ENCODE measurements around the gene CLDND1.

Gene CLDND1

DNA sequence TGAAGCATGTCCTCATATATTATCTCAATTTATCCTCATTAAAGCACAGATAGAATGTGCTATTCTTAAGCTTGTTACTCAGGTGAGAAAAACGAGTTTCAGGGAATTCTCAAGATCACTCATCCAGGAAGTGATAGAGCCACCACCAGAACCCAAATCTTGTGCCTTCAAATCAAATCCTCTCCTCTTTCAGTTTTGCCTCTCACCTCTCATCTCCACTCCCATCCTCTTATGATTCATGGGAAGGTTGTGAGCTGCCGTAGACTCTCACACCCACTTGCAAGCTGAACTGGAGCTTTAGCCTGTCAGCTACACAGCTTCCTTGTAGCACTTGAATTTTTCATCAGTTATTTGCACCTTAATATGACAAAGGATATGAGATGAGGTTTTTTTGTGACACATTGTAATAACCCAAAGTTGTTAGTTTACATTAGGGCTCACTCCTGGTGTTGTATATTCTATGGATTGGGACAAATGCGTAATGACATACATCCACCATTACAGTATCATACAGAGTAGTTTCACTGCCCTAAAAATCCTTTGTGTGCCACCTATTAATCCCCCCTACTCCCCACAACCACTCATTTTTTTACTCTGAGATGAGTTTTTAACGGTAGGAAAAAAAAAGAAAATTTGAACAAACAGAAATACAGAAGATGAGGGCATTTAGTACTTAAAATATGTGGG is 34.8 kb upstream of the CLDND1 start:
- Histone ChIP-seq H3K9me2 (replicated peaks; ENCODE audit: insufficient read depth, low read length) (no peaks in the 10 kb centered on the region), H3K79me2 (ENCODE audit: insufficient read depth, low read length) (no peaks in the 10 kb centered on the region), H3K27ac (ENCODE audit: low read depth, low read length) (peak overlapping the region; percentile 85), H3K9me3 (ENCODE audit: insufficient read depth, low read length) (no peaks in the 10 kb centered on the region), H4K20me1 (ENCODE audit: low read depth, low read length) (no peaks in the 10 kb centered on the region), H3K9ac (ENCODE audit: low read length) (peak overlapping the region; percentile 34), H2AFZ (ENCODE audit: low read depth, low read length, severe bottlenecking) (no peak overlapping the region), H3K27me3 (ENCODE audit: low read length) (no peaks in the 10 kb centered on the region), H3K4me3 (ENCODE audit: insufficient read depth, low read length, poor library complexity, severe bottlenecking) (no peak overlapping the region), H3K4me2 (ENCODE audit: low read depth, low read length, poor library complexity, severe bottlenecking) (peak overlapping the region; percentile 74), H3F3A (ENCODE audit: insufficient read depth) (peaks cover 32% of the 10 kb centered on the region), H3K36me3 (ENCODE audit: low read length) (no peaks in the 10 kb centered on the region)
- TF ChIP-seq EZH2phosphoT487 (conservative IDR thresholded peaks at IDR 0.05; ENCODE audit: low read length): no peak
- TF ChIP-seq, protein P1, sequence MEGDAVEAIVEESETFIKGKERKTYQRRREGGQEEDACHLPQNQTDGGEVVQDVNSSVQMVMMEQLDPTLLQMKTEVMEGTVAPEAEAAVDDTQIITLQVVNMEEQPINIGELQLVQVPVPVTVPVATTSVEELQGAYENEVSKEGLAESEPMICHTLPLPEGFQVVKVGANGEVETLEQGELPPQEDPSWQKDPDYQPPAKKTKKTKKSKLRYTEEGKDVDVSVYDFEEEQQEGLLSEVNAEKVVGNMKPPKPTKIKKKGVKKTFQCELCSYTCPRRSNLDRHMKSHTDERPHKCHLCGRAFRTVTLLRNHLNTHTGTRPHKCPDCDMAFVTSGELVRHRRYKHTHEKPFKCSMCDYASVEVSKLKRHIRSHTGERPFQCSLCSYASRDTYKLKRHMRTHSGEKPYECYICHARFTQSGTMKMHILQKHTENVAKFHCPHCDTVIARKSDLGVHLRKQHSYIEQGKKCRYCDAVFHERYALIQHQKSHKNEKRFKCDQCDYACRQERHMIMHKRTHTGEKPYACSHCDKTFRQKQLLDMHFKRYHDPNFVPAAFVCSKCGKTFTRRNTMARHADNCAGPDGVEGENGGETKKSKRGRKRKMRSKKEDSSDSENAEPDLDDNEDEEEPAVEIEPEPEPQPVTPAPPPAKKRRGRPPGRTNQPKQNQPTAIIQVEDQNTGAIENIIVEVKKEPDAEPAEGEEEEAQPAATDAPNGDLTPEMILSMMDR (IDR thresholded peaks at IDR 0.05; ENCODE audit: insufficient read depth, low read length, poor library complexity, severe bottlenecking): no peak

DNA sequence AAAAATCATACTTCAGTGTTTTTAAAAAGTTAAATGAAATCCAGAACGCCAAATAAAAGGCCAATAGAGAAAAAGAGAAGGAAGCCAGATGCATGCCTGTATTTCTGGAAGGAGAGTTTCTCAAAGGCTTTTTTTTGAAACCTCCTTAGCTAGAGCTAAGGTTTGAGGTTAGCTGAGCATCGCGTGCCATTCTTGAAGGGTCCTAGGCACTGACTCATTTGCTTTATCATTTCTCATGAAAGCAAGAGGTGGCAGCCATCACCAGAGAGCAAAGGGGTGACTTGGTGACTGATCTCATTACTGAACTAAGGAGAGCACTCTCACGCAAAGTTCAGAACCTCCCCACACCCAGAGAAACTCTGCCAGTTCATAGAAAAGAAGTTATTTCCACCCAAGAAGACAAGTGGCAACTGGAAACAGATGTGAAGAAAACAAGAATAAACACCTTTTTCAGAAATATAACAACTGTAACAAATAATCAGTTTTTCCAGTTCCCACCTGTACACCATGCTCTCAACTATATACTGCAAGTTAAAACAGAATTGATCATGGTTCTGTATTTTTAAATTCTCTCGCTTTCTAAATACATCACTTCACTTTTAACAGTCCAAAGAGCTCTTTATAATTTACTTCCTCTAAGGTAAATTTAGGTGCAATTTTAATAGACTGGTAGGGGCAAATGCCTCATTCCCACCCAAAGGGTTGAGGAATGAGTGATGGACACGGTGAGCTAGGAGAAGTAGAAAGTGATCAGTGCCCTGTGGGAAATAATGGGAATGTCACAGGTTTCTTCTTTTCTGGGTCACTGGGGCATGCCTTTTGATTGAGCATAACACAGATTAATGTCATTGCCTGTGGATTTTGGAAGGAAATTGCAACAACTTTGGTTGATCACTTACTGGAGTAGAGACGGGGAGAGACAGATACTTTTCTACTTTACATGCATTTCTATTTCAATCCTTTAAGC is 33.7 kb upstream of the CLDND1 start:
- peak overlapping the region; percentile 85 for H3K27ac ChIP-seq (ENCODE audit: low read depth, low read length)
- no peaks in the 10 kb centered on the region for H3K9me2 ChIP-seq (replicated peaks; ENCODE audit: insufficient read depth, low read length)
- TF ChIP-seq, protein P1 (IDR thresholded peaks at IDR 0.05; ENCODE audit: insufficient read depth, low read length, poor library complexity, severe bottlenecking): no peak
- TF ChIP-seq EZH2phosphoT487 (conservative IDR thresholded peaks at IDR 0.05; ENCODE audit: low read length): no peak
- no peaks in the 10 kb centered on the region for H3K79me2 ChIP-seq (ENCODE audit: insufficient read depth, low read length)
- H4K20me1 ChIP-seq (ENCODE audit: low read depth, low read length): no peaks in the 10 kb centered on the region
- H3K4me3 ChIP-seq (ENCODE audit: insufficient read depth, low read length, poor library complexity, severe bottlenecking): peak overlapping the region; percentile 35
- H3K36me3 ChIP-seq (ENCODE audit: low read length): no peaks in the 10 kb centered on the region
- H2AFZ ChIP-seq (ENCODE audit: low read depth, low read length, severe bottlenecking): no peak overlapping the region
- H3K4me2 ChIP-seq (ENCODE audit: low read depth, low read length, poor library complexity, severe bottlenecking): peak overlapping the region; percentile 74
- no peaks in the 10 kb centered on the region for H3K27me3 ChIP-seq (ENCODE audit: low read length)
- no peaks in the 10 kb centered on the region for H3K9me3 ChIP-seq (ENCODE audit: insufficient read depth, low read length)
- peak overlapping the region; percentile 34 for H3K9ac ChIP-seq (ENCODE audit: low read length)
- peaks cover 28% of the 10 kb centered on the region for H3F3A ChIP-seq (ENCODE audit: insufficient read depth)

DNA sequence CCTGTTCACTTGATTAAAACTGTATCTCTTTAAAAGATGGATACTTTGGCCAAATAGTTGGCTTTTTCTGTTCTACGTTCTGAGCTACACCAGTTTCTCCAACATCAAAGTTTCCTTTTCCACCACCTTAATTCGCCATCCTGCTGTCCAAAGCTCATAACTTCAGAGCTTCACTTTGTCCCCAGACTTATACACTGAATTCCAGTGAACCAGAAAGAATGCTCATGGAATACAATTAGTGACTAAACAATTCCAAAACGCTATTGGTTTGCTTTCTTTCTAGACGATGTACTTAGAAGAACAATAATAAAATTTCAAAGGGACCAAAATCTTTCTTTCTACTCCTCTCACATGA is 32.3 kb upstream of the CLDND1 start:
- peak overlapping the region; percentile 34 for H3K9ac ChIP-seq (ENCODE audit: low read length)
- no peaks in the 10 kb centered on the region for H3K36me3 ChIP-seq (ENCODE audit: low read length)
- peak overlapping the region; percentile 85 for H3K27ac ChIP-seq (ENCODE audit: low read depth, low read length)
- peak overlapping the region; percentile 74 for H3K4me2 ChIP-seq (ENCODE audit: low read depth, low read length, poor library complexity, severe bottlenecking)
- peaks cover 16% of the 10 kb centered on the region for H3F3A ChIP-seq (ENCODE audit: insufficient read depth)
- no peaks in the 10 kb centered on the region for H3K9me2 ChIP-seq (replicated peaks; ENCODE audit: insufficient read depth, low read length)
- H3K9me3 ChIP-seq (ENCODE audit: insufficient read depth, low read length): no peaks in the 10 kb centered on the region
- H3K4me3 ChIP-seq (ENCODE audit: insufficient read depth, low read length, poor library complexity, severe bottlenecking): peak overlapping the region; percentile 35
- H4K20me1 ChIP-seq (ENCODE audit: low read depth, low read length): no peaks in the 10 kb centered on the region
- no peaks in the 10 kb centered on the region for H3K79me2 ChIP-seq (ENCODE audit: insufficient read depth, low read length)
- H3K27me3 ChIP-seq (ENCODE audit: low read length): no peaks in the 10 kb centered on the region
- H2AFZ ChIP-seq (ENCODE audit: low read depth, low read length, severe bottlenecking): no peak overlapping the region
- TF ChIP-seq EZH2phosphoT487 (conservative IDR thresholded peaks at IDR 0.05; ENCODE audit: low read length): no peak
- TF ChIP-seq, protein P1 (IDR thresholded peaks at IDR 0.05; ENCODE audit: insufficient read depth, low read length, poor library complexity, severe bottlenecking): no peak

Measured in SU-DHL-6 (cell line).